PC-3 (cell line): ENCODE measurements around the gene TMCC2. TPM values are rescaled to one million over a fixed set of nuclear protein-coding genes. Genes with fewer than 3 reads are reported as not detected.

Source experiments
- ATAC-seq: fragments of 200-7000 bp; cut with Tn5 transposase; 2 replicates; pipeline ENCODE4 v1.9.1; 2020; ENCODE audit warnings: mild to moderate bottlenecking, moderate library complexity
- BruUV-seq: library from RNA; stranded (reverse); fragments of 400-500 nt; replicated peaks from 2 replicates; lab custom pipeline; 2021; lab: Mats Ljungman, UMichigan
- CTCF ChIA-PET: fragments of 300-600 bp; sonication (Branson Sonifier 250); formaldehyde crosslinking; loops from one replicate; lab custom pipeline; 2022; ENCODE audit warnings: antibody characterized with exemption; lab: Charles Lee
- POLR2A ChIA-PET: fragments of 300-600 bp; sonication (Branson Sonifier 250); formaldehyde crosslinking; loops from one replicate; lab custom pipeline; 2022; ENCODE audit warnings: antibody characterized with exemption; ENCODE audit not compliant: unreplicated experiment; lab: Charles Lee
- DNase-seq: peaks from one replicate; pipeline ENCODE4 v3.0.0-alpha.2; 2015
- H2AFZ ChIP-seq: fragments of 300-600 bp; sonication (generic); 2 replicates; pipeline ENCODE4 v1.6.0; 2016; ENCODE audit warnings: antibody characterized with exemption, low read length
- H3F3A ChIP-seq: fragments of 300-600 bp; sonication (generic); one replicate; pipeline ENCODE4 v1.6.0; 2017; ENCODE audit warnings: antibody characterized with exemption, low read length, control low read depth, mild to moderate bottlenecking; ENCODE audit not compliant: unreplicated experiment
- H3K27ac ChIP-seq: fragments of 300-600 bp; sonication (generic); 2 replicates; pipeline ENCODE4 v1.5.1; 2016; ENCODE audit warnings: mild to moderate bottlenecking, low read length
- H3K27me3 ChIP-seq: fragments of 300-600 bp; sonication (generic); 2 replicates; pipeline ENCODE4 v1.6.1; 2016; ENCODE audit warnings: low read length, mixed read lengths
- H3K36me3 ChIP-seq: fragments of 300-600 bp; sonication (generic); 2 replicates; pipeline ENCODE4 v1.6.1; 2016; ENCODE audit warnings: low read depth, mixed run types, low read length, mixed read lengths
- H3K4me1 ChIP-seq: fragments of 300-600 bp; sonication (generic); 2 replicates; pipeline ENCODE4 v1.5.1; 2016; ENCODE audit warnings: low read length; ENCODE audit not compliant: insufficient read depth
- H3K4me2 ChIP-seq: fragments of 300-600 bp; sonication (generic); 2 replicates; pipeline ENCODE4 v1.6.0; 2016; ENCODE audit warnings: low read length
- H3K4me3 ChIP-seq: fragments of 300-600 bp; sonication (generic); 2 replicates; pipeline ENCODE4 v1.5.1; 2016; ENCODE audit warnings: mild to moderate bottlenecking, low read length, mixed read lengths
- H3K79me2 ChIP-seq: fragments of 300-600 bp; sonication (generic); 2 replicates; pipeline ENCODE4 v1.6.1; 2017; ENCODE audit warnings: low read length, mixed read lengths
- H3K9ac ChIP-seq: fragments of 300-600 bp; sonication (generic); 2 replicates; pipeline ENCODE4 v1.6.0; 2016; ENCODE audit warnings: mild to moderate bottlenecking, low read length
- H3K9me2 ChIP-seq: fragments of 300-600 bp; sonication (generic); replicated peaks from 2 replicates; pipeline ENCODE4 v1.6.1; 2016; ENCODE audit warnings: mixed run types, low read length, mixed read lengths
- H3K9me3 ChIP-seq: fragments of 300-600 bp; sonication (generic); 2 replicates; pipeline ENCODE4 v1.6.1; 2016; ENCODE audit warnings: low read length, mixed read lengths
- H4K20me1 ChIP-seq: fragments of 300-600 bp; sonication (generic); 2 replicates; pipeline ENCODE4 v1.6.1; 2016; ENCODE audit warnings: low read length, mixed read lengths
- EZH2 ChIP-seq: fragments of 300-600 bp; sonication (generic); IDR thresholded peaks from one replicate; pipeline ENCODE4 v1.6.1; 2017; ENCODE audit warnings: antibody characterized with exemption, mild to moderate bottlenecking, low read length; ENCODE audit not compliant: unreplicated experiment
- EZH2phosphoT487 ChIP-seq: fragments of 300-600 bp; sonication (generic); IDR thresholded peaks from 2 replicates; pipeline ENCODE4 v1.6.1; 2018; ENCODE audit warnings: mild to moderate bottlenecking, antibody characterized with exemption, low read length, borderline replicate concordance
- intact Hi-C: fragments of 100-400 bp; cut with micrococcal nuclease; formaldehyde crosslinking; loops from 2 replicates; pipeline ENCODE4 v1.9.0; 2023
- total RNA-seq: library from RNA; depleted of rRNA; stranded (reverse); fragments of >200 nt; gene quantifications from 2 replicates; pipeline ENCODE4 v1.2.3, GENCODE V29; 2014
- TF ChIP-seq, protein P1 (sequence below): fragments of 300-600 bp; sonication (generic); conservative IDR thresholded peaks from 2 replicates; pipeline ENCODE4 v1.5.1; 2017; ENCODE audit warnings: antibody characterized with exemption, low read depth, mild to moderate bottlenecking, low read length

TMCC2 gene
- total RNA-seq, 1 experiment from 2014 or later = 8.7 TPM

- DNase-seq = no peak
- POLR2A ChIA-PET = no interaction called here
- intact Hi-C loops = loop anchor here (1.0 to 2.0 kb wide), 4 partner anchors 17 to 89 kb away; no protein-coding TSS in a partner anchor
These were observed 15.8 kb upstream of the TMCC2 start for GRCh38 chr1:205211839-205212536.

DNA sequence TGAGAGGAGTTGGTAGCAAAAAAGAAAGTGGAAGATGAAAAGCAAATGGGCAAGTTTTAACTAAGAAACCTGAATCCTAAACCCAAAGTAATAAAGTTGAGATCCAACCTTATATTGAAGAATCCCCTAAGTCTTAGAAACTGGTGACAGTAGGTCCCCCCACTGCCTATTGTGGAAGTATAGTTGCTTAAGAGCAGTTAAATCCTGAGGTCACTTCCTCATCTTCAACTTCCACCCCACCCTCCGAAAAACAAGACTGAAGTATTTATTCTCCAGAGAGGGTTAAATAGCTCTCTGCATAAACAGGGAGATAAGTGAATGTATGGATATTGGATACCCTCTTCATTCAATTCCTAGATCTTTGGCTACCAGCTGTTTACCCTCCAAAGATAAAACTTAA, 13.0 kb upstream of the TMCC2 start:
- no TSS peak for BruUV-seq
- DNase-seq = no peak
- H3K27ac ChIP-seq = no peak overlapping the region
- no peak overlapping the region for H3K9ac ChIP-seq
- H3F3A ChIP-seq = no peaks in the 10 kb centered on the region
- peaks cover 14% of the 10 kb centered on the region for H3K79me2 ChIP-seq
- POLR2A ChIA-PET = no interaction called here
- ATAC-seq = no peak
- H3K4me3 ChIP-seq = no peak overlapping the region
- H3K4me2 ChIP-seq = no peak overlapping the region
- H4K20me1 ChIP-seq = no peaks in the 10 kb centered on the region
- no peaks in the 10 kb centered on the region for H3K27me3 ChIP-seq
- H3K9me3 ChIP-seq = no peaks in the 10 kb centered on the region
- CTCF ChIA-PET = no interaction called here
- no peaks in the 10 kb centered on the region for H3K36me3 ChIP-seq
- H3K9me2 ChIP-seq = no peaks in the 10 kb centered on the region
- intact Hi-C loops = no loop called here
- no peak for TF ChIP-seq EZH2phosphoT487
- TF ChIP-seq EZH2 = no peak
- TF ChIP-seq, protein P1, sequence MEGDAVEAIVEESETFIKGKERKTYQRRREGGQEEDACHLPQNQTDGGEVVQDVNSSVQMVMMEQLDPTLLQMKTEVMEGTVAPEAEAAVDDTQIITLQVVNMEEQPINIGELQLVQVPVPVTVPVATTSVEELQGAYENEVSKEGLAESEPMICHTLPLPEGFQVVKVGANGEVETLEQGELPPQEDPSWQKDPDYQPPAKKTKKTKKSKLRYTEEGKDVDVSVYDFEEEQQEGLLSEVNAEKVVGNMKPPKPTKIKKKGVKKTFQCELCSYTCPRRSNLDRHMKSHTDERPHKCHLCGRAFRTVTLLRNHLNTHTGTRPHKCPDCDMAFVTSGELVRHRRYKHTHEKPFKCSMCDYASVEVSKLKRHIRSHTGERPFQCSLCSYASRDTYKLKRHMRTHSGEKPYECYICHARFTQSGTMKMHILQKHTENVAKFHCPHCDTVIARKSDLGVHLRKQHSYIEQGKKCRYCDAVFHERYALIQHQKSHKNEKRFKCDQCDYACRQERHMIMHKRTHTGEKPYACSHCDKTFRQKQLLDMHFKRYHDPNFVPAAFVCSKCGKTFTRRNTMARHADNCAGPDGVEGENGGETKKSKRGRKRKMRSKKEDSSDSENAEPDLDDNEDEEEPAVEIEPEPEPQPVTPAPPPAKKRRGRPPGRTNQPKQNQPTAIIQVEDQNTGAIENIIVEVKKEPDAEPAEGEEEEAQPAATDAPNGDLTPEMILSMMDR = no peak
- peaks cover 10% of the 10 kb centered on the region; the same call in 1 of the 2 replicates for H3K4me1 ChIP-seq
- H2AFZ ChIP-seq = peak overlapping the region; percentile 20

More at GRCh38 chr1:205211839-205212536, 15.8 kb upstream of the TMCC2 start:
- Histone ChIP-seq H3K27me3 (no peaks in the 10 kb centered on the region), H4K20me1 (no peaks in the 10 kb centered on the region), H3K4me1 (peaks cover 10% of the 10 kb centered on the region; the same call in 1 of the 2 replicates), H3K79me2 (peaks cover 37% of the 10 kb centered on the region), H3K9ac (peak overlapping the region; percentile 90; the same call in 1 of the 2 replicates), H3K4me2 (peak overlapping the region; percentile 82), H3F3A (no peaks in the 10 kb centered on the region), H3K9me3 (no peaks in the 10 kb centered on the region), H3K36me3 (no peaks in the 10 kb centered on the region), H2AFZ (peak overlapping the region; percentile 92), H3K27ac (no peak overlapping the region), H3K4me3 (peak overlapping the region; percentile 89), H3K9me2 (no peaks in the 10 kb centered on the region)
- ATAC-seq = no peak
- BruUV-seq = TSS peak; percentile 60
- no peak for TF ChIP-seq EZH2phosphoT487
- TF ChIP-seq EZH2 = no peak
- TF ChIP-seq, protein P1 = no peak
- CTCF ChIA-PET = no interaction called here

GRCh38 chr1:205216588-205216987, 11.2 kb upstream of the TMCC2 start:
- Histone ChIP-seq H3K9me2 (no peaks in the 10 kb centered on the region), H2AFZ (no peak overlapping the region), H3K36me3 (no peaks in the 10 kb centered on the region), H3K9me3 (no peaks in the 10 kb centered on the region), H3K27ac (no peak overlapping the region), H3K27me3 (no peaks in the 10 kb centered on the region), H3F3A (no peaks in the 10 kb centered on the region), H3K4me2 (no peak overlapping the region), H3K9ac (no peak overlapping the region), H4K20me1 (no peaks in the 10 kb centered on the region), H3K4me3 (no peak overlapping the region), H3K4me1 (0 out of 2 replicates have a peak, but pooled peaks cover 4% of the 10 kb centered on the region), H3K79me2 (no peaks in the 10 kb centered on the region)
- ATAC-seq (no peak), DNase-seq (no peak)
- CTCF ChIA-PET = no interaction called here
- no TSS peak for BruUV-seq
- POLR2A ChIA-PET = no interaction called here
- TF ChIP-seq, protein P1 = no peak
- TF ChIP-seq EZH2phosphoT487 (no peak), EZH2 (no peak)
- intact Hi-C loops = no loop called here
